NOMO-1 treated with DMSO at 0.1 percent for 48 hours (cell line): ENCODE data around the gene FLT3LG.

Source experiments
- DNase-seq: peaks from one replicate; lab custom pipeline; 2025; ENCODE audit not compliant: unreplicated experiment; lab: John Stamatoyannopoulos, UW

FLT3LG gene

GRCh38 chr19:49473868-49474541 is at the start of gene FLT3LG:
Gene FLT3LG, plus strand, starts transcription at chr19:49474215. Its CDS starts 425 bp downstream, at chr19:49474640.
- DNase-seq, result peak; percentile 77

- no peak for DNase-seq
Observed at GRCh38 chr19:49425178-49425577, 48.8 kb upstream of the FLT3LG start, which contains the start of gene GFY. Gene GFY, plus strand, starts transcription at chr19:49425388. Its CDS starts 1,043 bp downstream, at chr19:49426431.

GRCh38 chr19:49425922-49426592 is 48.0 kb upstream of the FLT3LG start:
- DNase-seq, result no peak

GRCh38 chr19:49427339-49427738 is 46.7 kb upstream of the FLT3LG start:
- DNase-seq, result no peak

GRCh38 chr19:49427855-49428546 is 46.0 kb upstream of the FLT3LG start:
- DNase-seq, result peak; percentile 3

GRCh38 chr19:49428547-49429451 is 45.2 kb upstream of the FLT3LG start:
- no peak for DNase-seq

GRCh38 chr19:49430172-49430677 is 43.8 kb upstream of the FLT3LG start:
- no peak for DNase-seq

GRCh38 chr19:49430678-49431329 is 43.2 kb upstream of the FLT3LG start:
- DNase-seq, result peak; percentile 13

- DNase-seq, result no peak
Observed at GRCh38 chr19:49431330-49431749, 42.7 kb upstream of the FLT3LG start.

GRCh38 chr19:49432141-49433073 is 41.6 kb upstream of the FLT3LG start:
- DNase-seq, result no peak

GRCh38 chr19:49433240-49433901 is 40.6 kb upstream of the FLT3LG start:
- DNase-seq, result no peak

- no peak for DNase-seq
Observed at GRCh38 chr19:49434907-49435583, 39.0 kb upstream of the FLT3LG start.

- DNase-seq, result no peak
Observed at GRCh38 chr19:49435670-49436069, 38.3 kb upstream of the FLT3LG start.

- no peak for DNase-seq
Observed at GRCh38 chr19:49436381-49437017, 37.5 kb upstream of the FLT3LG start.

- DNase-seq, result no peak
Observed at GRCh38 chr19:49437231-49437630, 36.8 kb upstream of the FLT3LG start.

- DNase-seq, result no peak
Observed at GRCh38 chr19:49438261-49438660, 35.8 kb upstream of the FLT3LG start.

- no peak for DNase-seq
Observed at GRCh38 chr19:49439836-49440235, 34.2 kb upstream of the FLT3LG start.
